ENCODE data around the gene ADCY5. TPM values are rescaled to one million over a fixed set of nuclear protein-coding genes. Genes with fewer than 3 reads are reported as not detected.
A peak's percentile ranks its signal among the peaks of the same experiment; 100 is the strongest.

Gene ADCY5
- total and polyA plus RNA-seq, 8 donors, result 3.4 to 17.6 (median 14.2) TPM

DNA sequence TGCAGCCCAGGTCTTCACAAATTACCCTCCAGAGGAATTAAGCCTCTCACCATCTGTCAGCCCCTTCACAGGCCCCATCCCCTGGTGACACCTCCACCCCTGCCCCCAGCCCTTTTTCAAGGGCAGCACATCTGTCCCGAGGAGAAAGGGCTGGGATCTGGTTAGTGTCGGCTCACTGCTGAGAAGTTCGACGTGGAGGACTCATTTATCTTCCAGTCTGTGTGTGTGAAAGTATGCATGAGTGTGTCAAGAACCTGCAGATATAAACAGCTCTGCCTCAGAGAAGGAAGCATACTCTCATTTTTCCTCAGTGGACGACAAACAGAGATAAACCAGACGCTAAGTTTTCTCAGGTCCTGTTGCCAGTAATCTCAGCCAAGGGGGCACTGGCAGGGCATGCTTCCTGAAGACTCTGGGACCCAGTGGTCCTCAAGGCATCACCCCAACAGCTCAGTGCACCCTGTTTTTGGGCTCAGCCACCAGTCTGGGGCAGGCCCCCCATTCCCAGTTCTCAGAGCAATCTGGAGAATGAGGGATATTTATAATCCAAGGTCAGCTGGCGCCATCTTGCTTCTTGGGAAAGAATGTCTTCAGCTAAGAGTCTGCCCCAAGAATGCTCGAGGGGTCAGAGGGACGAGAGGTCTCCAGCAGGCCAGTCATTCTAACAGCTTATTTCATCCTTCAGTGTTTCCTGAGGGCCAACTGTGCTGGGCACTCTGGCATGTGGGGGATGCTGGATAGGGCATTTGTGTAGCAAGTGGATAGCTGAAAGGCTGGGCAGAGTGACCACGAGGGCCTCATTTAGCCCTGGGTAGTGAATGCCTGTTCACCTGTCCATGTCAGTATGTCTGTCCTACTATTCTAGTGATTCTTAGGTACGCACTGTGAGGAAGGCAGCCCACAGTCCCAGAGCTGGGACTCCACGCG is 73.6 kb downstream of the ADCY5 start:
- no peak for ATAC-seq
- H3K4me3 ChIP-seq, result no peak overlapping the region
- no peaks in the 10 kb centered on the region for H3K36me3 ChIP-seq
- no peaks in the 10 kb centered on the region for H3K27me3 ChIP-seq
- intact Hi-C loops (cut with DNase I), result no loop called here
- no peak for DNase-seq
- no peak overlapping the region for H3K27ac ChIP-seq
- TF ChIP-seq, protein P1, sequence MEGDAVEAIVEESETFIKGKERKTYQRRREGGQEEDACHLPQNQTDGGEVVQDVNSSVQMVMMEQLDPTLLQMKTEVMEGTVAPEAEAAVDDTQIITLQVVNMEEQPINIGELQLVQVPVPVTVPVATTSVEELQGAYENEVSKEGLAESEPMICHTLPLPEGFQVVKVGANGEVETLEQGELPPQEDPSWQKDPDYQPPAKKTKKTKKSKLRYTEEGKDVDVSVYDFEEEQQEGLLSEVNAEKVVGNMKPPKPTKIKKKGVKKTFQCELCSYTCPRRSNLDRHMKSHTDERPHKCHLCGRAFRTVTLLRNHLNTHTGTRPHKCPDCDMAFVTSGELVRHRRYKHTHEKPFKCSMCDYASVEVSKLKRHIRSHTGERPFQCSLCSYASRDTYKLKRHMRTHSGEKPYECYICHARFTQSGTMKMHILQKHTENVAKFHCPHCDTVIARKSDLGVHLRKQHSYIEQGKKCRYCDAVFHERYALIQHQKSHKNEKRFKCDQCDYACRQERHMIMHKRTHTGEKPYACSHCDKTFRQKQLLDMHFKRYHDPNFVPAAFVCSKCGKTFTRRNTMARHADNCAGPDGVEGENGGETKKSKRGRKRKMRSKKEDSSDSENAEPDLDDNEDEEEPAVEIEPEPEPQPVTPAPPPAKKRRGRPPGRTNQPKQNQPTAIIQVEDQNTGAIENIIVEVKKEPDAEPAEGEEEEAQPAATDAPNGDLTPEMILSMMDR (IDR thresholded peaks at IDR 0.05), result no peak
- H3K9me3 ChIP-seq, result no peaks in the 10 kb centered on the region
- H3K4me1 ChIP-seq, result peaks cover 3% of the 10 kb centered on the region in 2 donors

DNA sequence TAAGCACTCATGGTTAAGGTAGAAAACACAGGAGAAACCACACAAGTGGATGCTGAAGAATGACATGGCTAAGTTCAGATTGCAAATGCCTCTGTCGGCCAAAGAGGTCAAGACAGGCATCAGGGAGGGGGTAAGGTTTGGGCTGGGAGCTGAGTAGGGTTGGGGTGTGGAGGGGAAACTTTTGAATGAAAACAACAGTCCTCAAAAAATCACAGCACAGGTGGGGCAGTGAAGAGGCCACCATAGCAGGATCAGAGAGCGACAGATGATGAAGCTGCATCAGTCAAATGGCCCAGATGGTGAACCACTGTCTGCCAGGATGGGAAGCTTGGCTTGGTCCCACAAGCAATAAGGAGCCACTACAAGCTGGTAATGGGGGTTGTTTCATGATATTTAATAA is 74.9 kb downstream of the ADCY5 start:
- Histone ChIP-seq H3K27me3 (no peaks in the 10 kb centered on the region), H3K9me3 (no peaks in the 10 kb centered on the region), H3K36me3 (no peaks in the 10 kb centered on the region), H3K4me1 (peaks cover 3% of the 10 kb centered on the region in 2 donors), H3K4me3 (no peak overlapping the region), H3K27ac (no peak overlapping the region)
- intact Hi-C loops (cut with DNase I), result no loop called here
- DNase-seq, result no peak
- no peak for ATAC-seq
- TF ChIP-seq, protein P1 (IDR thresholded peaks at IDR 0.05), result no peak

DNA sequence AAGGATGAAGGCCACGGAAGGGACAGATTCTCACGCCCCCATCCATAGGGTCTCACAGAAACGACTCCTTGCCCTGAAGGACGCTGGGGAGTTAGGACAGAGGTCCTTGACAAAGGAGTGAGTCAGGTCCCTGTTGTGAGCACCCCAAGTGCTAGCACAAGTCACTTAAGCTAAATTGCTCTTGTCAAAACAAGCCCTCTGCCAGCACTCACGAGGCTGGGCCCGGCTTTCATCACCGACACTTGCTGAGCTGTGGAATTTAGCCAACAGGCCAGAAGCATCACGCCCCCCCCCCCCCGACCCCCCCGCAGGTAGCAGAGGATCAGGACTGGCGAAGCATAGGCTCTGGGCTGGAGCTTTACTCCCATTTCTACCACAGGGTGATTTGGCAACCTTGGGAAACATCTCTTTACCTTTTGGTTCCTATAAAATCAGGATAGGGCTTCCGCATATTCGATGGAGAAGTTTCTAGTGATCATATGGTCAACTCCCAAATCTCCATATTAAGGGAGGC is 75.4 kb downstream of the ADCY5 start:
- peaks cover 3% of the 10 kb centered on the region in 2 donors for H3K4me1 ChIP-seq
- DNase-seq (peak in 1 of 4 donors; percentile 31), ATAC-seq (peak; percentile 19)
- no peaks in the 10 kb centered on the region for H3K36me3 ChIP-seq
- H3K4me3 ChIP-seq, result no peak overlapping the region
- intact Hi-C loops (cut with DNase I), result no loop called here
- no peak overlapping the region for H3K27ac ChIP-seq
- no peaks in the 10 kb centered on the region for H3K9me3 ChIP-seq
- TF ChIP-seq, protein P1 (IDR thresholded peaks at IDR 0.05), result no peak
- no peaks in the 10 kb centered on the region for H3K27me3 ChIP-seq

DNA sequence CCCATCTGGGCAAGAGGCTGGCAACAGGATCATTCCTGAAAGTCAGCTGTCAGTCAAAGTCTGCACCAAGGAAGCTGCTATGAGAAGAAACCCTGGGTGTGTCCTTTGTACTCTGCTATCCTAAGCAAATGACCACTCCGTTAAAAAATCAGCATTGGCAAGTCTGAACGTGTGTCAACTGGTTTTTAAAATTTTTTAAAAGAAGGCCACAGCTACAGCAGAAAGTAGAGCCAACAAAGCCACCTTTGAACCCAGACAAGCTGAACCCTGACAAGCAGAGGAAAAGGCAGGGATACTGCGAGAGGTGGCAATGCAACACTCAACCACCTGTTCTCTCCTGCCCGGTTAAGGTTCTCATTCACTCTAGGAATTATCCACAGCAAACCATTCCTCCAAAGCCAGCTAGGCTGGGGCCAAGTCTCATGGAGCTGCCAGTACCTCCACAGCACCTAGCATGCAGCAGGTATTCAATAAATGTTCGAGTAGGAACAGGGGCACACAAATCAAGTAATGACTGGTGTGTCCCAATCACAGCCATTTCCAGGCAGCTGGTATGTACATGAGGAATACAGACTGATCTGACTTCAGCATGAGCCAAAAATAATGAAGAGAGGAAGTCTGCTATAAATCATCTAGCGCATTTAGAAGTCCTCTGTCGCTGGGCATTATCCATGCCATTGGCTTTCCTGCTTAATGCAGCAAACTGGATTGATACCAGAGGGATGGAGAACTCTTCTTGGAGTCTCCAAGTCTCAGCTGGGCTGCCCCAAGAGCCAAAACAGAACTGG is 76.0 kb downstream of the ADCY5 start:
- Histone ChIP-seq H3K4me1 (peaks cover 3% of the 10 kb centered on the region in 2 donors), H3K36me3 (no peaks in the 10 kb centered on the region), H3K9me3 (no peaks in the 10 kb centered on the region), H3K27ac (no peak overlapping the region), H3K4me3 (no peak overlapping the region), H3K27me3 (no peaks in the 10 kb centered on the region)
- DNase-seq, result peak in 1 of 4 donors; percentile 17
- TF ChIP-seq, protein P1 (IDR thresholded peaks at IDR 0.05), result no peak
- intact Hi-C loops (cut with DNase I), result no loop called here
- ATAC-seq, result no peak
